ENCODE results near the gene SYNDIG1.

The SYNDIG1 gene

DNA sequence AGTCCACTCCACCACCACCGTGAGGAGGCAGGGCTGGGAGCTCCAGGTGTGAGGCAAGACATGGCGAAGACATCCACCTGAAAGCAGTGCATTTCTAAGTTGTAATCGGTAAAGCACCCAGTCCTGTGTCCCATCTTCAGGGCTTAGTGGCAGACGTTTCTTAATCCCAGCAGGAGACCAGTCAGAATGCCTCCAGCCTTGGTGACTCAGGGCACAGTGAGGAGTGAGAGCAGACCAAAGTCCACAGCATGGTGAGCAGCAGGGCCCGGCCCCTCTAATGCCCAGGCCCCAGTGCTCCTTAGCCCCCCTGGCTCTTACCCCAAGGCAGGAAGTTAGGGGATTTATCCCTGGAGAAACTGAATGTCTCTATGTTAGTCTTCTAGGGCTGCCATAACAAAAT lies 183.9 kb downstream of the SYNDIG1 start:
- Histone ChIP-seq H3K4me3 (ENCODE audit: low read depth in 1 of 2, low read length in 1 of 2) (no peak overlapping the region), H3K4me1 (ENCODE audit: control insufficient read depth in 1 of 2, insufficient read depth in 1 of 2, low read depth in 1 of 2, low read length in 1 of 2) (no peaks in the 10 kb centered on the region), H3K27ac (no peak overlapping the region), H3K36me3 (no peaks in the 10 kb centered on the region), H3K9me3 (no peaks in the 10 kb centered on the region), H3K27me3 (no peaks in the 10 kb centered on the region)
- TF ChIP-seq, protein P1, sequence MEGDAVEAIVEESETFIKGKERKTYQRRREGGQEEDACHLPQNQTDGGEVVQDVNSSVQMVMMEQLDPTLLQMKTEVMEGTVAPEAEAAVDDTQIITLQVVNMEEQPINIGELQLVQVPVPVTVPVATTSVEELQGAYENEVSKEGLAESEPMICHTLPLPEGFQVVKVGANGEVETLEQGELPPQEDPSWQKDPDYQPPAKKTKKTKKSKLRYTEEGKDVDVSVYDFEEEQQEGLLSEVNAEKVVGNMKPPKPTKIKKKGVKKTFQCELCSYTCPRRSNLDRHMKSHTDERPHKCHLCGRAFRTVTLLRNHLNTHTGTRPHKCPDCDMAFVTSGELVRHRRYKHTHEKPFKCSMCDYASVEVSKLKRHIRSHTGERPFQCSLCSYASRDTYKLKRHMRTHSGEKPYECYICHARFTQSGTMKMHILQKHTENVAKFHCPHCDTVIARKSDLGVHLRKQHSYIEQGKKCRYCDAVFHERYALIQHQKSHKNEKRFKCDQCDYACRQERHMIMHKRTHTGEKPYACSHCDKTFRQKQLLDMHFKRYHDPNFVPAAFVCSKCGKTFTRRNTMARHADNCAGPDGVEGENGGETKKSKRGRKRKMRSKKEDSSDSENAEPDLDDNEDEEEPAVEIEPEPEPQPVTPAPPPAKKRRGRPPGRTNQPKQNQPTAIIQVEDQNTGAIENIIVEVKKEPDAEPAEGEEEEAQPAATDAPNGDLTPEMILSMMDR (IDR thresholded peaks at IDR 0.05), result no peak

DNA sequence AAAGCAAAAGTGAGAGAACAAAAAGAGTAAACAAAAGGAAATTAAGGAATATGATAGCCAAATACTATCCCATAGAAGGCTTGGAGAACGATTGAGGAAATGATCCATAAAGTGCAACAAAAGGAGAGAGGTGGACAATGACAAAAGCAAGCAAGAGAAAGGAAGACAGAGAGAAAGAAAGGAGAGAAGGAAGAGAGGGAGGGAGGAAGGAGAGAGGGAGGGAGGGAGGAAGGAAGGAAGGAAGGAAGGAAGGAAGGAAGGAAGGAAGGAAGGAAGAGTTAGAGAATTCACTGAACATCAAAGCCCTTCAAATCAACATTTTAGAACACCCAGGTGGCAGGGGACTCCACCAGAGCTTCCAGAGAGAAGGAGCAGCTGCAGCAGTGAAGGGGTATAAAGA lies 185.0 kb downstream of the SYNDIG1 start:
- Histone ChIP-seq H3K9me3 (no peaks in the 10 kb centered on the region), H3K27me3 (no peaks in the 10 kb centered on the region), H3K4me3 (ENCODE audit: low read depth in 1 of 2, low read length in 1 of 2) (no peak overlapping the region), H3K4me1 (ENCODE audit: control insufficient read depth in 1 of 2, insufficient read depth in 1 of 2, low read depth in 1 of 2, low read length in 1 of 2) (no peaks in the 10 kb centered on the region), H3K27ac (no peak overlapping the region), H3K36me3 (no peaks in the 10 kb centered on the region)
- TF ChIP-seq, protein P1 (IDR thresholded peaks at IDR 0.05), result no peak

DNA sequence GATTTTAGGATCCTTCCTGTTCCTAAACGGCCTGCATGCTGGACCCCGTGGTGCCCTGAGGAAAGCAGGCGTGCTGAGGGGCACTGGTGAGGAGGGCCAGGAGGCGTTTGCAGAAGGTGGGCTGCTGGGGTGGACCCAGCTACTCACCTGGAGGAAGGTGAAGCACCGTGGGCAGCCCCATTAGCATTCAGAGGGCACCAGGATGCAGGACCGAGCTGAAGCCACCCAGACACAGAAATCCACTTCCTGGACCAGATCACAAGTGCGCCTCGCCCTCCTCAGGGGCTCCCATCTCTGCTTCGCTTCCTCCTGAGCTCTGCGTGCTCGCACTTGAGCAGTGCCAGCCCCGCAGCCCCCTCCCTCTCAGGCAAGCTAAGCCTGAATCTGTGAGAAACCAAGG lies 187.0 kb downstream of the SYNDIG1 start:
- Histone ChIP-seq H3K4me1 (ENCODE audit: control insufficient read depth in 1 of 2, insufficient read depth in 1 of 2, low read depth in 1 of 2, low read length in 1 of 2) (no peaks in the 10 kb centered on the region), H3K4me3 (ENCODE audit: low read depth in 1 of 2, low read length in 1 of 2) (no peak overlapping the region), H3K9me3 (no peaks in the 10 kb centered on the region), H3K27me3 (no peaks in the 10 kb centered on the region), H3K27ac (no peak overlapping the region), H3K36me3 (no peaks in the 10 kb centered on the region)
- TF ChIP-seq, protein P1 (IDR thresholded peaks at IDR 0.05), result no peak

DNA sequence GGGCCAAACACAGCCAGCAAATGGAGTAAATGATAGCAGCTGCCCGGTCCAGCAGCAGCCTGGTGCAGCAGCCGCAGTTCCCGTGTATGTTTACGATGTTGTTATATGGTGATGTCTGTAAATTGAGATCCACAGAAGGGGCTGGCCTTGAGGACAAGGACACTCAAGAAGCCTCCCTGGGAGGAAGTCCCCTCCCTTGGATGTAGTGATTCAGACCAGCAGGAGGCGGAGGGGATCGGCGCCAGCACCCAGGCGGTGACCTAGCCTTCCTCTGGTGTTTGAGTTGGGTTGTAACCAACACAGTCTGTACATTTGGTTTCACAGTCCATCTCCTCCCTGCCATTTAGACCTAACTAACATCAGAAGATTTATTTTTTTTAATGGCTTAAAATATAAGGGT lies 187.8 kb downstream of the SYNDIG1 start:
- Histone ChIP-seq H3K4me1 (ENCODE audit: control insufficient read depth in 1 of 2, insufficient read depth in 1 of 2, low read depth in 1 of 2, low read length in 1 of 2) (no peaks in the 10 kb centered on the region), H3K36me3 (no peaks in the 10 kb centered on the region), H3K4me3 (ENCODE audit: low read depth in 1 of 2, low read length in 1 of 2) (no peak overlapping the region), H3K9me3 (no peaks in the 10 kb centered on the region), H3K27ac (no peak overlapping the region), H3K27me3 (no peaks in the 10 kb centered on the region)
- TF ChIP-seq, protein P1 (IDR thresholded peaks at IDR 0.05), result no peak

DNA sequence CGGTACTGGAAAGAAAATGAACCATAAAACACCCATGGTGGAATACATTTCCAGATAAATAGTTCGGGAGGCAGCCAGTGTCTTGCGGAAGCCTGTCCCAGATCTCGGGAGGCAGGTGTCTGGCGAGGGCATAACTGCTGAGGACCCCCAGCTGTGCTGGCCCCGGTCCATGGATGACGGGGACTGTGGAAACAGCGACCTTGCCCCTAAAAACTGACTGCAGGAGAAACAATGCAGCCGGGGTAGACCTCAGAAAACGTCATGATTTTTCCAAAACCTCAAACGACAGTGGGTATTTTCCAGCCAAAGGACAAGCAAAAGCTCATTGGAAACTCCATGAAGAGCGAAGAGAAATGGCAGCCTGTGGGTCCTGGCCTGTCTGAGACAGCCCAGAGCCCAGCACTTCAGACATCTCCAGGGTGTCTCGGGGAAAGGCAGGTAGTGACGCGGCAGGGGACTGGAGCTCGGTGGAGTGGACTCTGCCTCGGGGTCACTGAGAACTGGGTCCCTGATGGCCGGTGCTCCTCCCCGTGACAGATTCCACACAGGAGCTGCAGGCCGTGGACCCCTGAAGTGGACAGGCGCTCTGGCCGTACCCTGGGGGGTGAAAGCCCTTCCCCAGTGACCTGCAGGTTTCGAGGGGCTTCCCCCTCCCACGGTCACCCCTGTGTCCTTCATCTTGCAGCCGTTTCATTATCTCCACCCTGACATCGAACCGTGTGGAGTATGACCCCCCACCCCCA lies 188.6 kb downstream of the SYNDIG1 start:
- no peaks in the 10 kb centered on the region for H3K4me1 ChIP-seq (ENCODE audit: control insufficient read depth in 1 of 2, insufficient read depth in 1 of 2, low read depth in 1 of 2, low read length in 1 of 2)
- no peaks in the 10 kb centered on the region for H3K9me3 ChIP-seq
- TF ChIP-seq, protein P1 (IDR thresholded peaks at IDR 0.05), result no peak
- H3K4me3 ChIP-seq (ENCODE audit: low read depth in 1 of 2, low read length in 1 of 2), result no peak overlapping the region
- H3K27me3 ChIP-seq, result no peaks in the 10 kb centered on the region
- H3K36me3 ChIP-seq, result no peaks in the 10 kb centered on the region
- no peak overlapping the region for H3K27ac ChIP-seq

Measured in neutrophil (primary cell).